ENCODE results near the gene XRCC3.

Gene XRCC3

DNA sequence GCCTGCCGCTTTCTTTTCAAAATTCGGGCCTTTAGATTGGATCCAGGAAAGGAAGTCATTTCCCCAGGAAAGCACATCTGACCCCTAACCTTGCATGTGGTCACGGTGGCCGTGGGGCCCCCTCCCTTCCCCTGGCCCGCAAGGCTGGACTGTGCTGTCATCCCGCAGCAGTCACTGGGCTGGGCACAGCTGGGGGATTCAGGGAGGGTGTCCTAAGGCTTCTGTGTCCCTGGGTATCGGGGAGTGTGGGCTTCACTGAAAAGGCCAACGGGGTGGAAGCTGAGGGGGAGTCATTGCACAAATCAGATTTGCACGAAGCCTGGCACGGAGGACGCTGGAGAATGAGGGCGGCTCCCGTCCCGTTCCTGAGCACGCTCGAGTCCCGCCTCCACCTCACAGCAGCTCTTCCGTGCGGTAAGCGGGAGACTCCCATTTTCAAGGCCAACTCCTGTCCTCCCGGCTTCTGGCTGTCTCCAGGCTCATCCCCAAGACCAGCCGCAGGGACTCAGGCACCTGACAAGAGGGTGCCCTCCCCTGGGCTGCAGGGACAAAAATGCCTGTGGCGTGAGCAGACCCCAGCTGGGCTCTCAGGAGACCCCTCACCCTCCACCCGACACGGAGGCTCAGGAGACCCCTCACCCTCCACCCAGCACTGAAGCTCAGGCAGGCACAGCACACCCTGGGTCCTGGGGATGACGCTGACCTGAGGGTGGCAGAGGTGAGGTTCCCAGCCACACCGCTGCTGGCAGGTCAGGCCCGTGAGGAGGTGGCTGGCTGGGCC lies 9.6 kb downstream of the XRCC3 start:
- DNase-seq = no peak

DNA sequence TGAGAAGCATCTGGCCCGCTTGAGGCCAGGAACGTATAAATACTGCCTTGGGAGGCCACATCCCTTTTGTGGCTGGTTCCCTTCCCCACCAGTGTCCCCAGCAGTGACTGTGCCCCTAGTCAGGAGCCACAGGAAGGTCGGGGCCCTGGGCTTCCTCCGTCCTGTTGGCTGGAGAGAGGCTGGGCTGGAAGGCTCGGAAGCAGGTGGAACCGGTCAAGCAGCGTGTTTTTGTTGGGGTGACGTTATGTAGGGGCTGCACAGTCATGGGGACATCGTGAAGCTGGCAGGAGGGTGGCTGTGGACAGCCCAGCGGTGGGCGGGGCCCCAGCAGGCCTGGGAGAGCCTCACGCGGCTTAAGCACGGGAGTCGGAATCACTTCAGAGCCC lies 10.1 kb downstream of the XRCC3 start:
- DNase-seq = no peak

DNA sequence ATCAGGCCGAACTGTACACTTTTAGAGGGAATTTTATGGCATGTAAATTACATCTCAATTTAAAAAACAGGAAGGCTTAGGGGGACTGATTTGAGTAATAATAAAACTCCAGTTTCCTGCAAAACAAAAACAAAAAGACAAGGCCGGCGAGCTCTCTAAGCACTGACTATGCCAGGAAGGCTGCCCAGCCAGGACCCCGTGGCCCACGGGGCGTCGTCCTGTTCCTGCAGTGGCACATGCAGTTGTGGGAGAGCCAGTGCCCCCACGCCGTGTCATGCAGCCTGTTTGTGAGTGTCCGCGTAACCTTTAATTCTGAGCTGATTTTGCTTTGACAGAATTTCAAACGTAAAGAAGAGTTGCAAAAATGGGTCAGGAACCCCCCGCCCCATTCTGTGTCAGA lies 10.5 kb downstream of the XRCC3 start:
- DNase-seq = no peak

DNA sequence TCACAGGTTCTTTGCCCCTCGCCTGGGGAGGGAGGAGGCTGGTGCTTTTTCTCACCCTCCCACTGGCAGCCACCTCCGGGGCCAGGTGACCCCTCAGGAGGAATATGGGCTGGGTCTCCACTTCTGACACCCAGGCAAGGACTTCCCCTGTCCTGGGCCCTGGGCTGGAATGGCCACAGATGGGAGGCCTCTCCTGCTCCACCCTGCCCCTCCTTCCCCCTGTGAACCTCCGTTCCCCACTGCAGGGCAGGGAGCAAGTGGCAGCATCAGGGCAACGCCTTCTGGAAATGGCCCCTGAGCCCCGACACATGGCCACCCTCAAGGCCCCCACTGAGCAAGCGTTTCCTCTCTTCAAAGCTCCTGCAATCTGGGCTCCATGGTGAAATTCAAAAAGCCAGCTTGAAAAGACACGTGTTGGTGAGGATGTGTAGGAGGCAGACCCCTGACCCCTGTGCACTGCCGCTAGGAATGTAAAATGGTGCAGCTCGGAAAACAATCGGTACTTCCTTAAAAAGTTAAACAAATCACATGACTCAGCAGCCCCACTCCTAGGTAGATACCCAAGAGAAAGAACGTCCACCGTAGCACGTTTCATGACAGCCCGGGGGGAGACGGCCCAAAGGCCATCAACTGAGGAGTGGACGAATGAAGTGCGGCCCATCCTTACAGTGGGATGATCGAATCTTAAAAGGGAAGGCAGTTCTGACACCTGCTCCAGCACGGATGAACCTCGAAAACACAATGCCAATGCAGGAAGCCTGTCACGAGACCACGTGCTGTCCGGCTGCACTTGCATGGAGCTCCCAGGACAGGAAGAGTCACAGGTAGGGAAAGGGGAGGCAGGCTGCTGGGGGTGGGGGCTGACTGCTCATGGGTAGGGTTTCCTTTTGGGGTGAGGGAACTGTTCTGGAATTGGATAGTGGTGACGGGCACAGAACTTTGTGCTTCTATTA lies 11.5 kb downstream of the XRCC3 start:
- no peak for DNase-seq

DNA sequence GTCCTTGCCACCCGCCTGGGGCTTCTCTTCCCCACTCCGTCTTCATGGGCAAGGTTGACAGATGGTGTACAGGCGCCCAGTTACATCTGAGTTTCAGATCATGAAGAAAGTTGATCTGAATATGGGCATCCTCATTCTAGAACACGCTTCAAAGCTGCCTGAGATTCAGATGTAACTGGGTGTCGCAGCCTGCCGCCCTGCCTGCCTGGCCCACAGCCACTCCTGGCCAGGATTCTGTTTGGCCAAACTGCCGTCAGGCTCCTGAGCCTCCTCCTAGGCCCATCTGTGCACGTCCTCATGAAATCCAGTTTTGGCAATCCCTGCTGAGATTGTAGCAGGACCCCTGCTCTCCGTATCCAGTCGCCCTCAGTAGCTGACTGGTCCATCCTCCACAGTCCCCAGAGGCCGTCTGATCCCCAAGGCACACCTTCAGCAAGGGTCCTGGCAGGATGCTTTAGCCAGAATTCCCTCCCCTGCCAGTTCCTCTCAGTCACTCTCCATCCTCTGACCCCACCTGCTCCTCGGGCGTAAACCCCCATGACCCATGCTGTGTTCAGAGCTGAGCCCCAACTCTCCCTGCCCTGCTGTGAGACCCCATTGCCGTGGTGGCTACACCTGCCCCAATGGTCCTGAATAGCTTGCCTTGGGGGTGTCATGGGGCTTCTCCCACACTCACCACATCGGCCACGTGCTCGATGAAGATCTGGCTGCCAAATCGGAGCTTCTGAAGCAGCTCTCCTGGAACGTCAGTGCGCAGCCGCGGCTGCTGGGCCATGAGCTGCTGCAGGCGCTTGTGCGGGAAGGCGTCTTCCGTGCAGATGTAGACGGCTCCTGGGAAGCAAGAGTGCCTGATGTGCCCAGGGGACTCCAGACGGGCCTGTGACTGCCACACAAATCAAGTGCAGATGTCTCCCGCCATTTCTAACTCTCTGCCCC lies 12.5 kb downstream of the XRCC3 start:
- DNase-seq = no peak

DNA sequence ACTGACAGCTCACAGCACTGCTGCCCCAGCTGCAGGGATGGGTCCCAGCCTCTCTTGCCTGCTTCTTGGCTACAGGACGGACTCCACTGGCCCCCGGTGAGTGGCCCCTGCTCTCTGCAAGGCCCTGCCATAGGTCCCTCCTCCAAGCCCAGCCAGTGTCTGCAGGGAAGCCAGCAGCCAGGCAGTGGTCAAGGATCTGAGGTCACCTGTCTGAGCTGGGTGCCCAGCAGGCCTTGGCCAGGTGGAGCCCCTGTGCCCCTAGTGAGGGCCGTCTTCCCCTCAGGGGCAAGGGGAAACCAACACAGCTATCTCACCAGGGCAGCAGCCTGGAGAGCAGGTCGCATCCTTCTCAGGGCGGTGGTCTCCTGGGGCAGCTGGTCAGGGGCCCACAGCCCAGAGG lies 13.2 kb downstream of the XRCC3 start:
- no peak for DNase-seq

DNA sequence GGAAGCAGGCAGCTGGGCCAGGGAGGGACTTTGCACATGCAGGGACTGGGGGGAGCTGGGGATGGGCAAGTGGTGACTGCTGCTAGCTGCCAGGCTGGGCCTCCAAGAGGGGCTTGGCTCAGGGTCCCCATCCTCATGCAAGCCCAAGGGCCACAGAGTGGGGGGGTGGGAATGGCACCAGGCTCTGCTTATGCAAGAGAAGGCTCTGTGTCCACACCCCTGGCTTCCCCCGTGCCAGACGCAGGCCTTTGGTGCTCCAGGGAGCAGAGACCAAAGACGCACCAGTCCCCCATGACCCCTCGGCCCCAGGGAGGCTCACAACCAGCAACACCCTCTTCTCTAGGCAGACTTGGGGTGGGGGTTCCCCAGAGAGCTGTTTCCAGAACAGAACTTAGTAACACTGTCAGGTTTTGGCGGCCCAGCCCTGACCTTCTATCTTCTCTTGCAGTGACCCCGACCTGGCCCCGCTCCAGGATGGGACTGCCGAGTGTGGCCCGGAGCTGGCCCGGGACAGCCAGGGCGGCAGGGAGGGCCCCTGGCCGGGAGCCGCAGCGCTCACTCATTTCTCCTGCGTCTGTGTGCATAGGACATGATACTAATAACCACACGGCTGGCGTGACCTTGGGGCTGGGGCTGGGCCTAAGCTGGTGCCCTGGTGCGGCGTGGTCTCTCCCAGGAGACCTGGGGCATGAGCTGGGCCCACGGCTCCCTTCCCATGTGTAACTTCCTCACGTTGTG lies 14.3 kb downstream of the XRCC3 start:
- no peak for DNase-seq

DNA sequence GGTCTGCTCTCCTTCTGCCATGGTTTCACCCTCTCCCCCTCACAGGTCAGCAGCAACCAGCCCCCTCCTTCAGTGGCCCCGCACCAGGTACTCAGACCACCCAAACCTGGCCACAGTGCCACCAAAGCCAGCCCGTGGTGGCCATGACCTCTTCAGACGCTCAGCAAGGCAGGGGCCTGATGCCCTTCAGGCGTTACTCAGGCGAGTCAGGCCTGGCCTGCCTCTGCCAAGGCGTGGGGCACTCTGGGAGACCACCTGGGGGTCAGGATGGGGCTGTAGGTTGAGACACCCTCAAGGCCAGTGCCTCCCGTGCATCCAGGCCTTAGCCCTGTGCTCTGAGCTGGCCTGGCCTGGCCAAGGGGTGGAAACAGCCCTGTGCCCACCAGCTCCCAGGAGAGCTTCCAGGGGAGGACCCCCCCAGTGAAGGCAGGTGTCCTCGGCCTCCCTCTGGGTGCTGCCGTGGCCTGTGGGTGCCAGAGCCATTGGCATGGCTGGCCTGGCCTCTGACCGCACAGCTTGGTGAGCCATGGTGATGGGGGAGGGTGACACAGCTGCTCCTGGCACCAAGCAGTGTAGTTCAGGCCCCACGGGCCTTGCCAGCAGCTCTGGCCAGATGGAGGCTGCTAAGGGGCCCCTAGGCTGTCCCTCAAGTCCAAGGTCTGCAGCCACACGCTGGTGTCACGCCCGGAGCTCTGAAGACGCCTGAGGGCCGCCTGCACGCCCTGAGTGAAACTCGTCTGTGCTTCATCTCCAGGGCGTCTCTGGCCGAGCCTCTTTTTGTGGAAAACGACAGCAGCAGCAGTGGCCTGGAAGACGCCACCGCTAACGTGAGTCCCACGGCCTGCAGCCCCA lies 15.1 kb downstream of the XRCC3 start:
- no peak for DNase-seq

DNA sequence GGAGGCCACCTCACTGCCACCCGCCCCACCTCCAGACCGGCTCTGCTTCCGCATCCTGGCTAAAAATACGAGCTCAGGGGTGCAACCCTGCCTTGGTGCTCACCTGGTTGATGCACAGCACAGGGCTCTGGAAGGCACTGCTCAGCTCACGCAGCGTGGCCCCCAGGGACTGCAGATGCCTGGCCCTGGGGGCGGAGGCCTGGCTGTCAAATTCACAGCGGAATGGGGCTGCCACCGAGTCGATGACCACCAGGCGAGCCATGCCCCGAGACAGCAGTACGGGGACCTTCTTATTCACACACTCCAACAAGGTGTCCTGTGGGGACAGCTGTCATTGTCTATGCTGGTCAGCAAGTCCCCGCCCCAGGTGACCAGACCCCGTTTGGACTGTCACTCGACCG lies 16.0 kb downstream of the XRCC3 start:
- DNase-seq = no peak

DNA sequence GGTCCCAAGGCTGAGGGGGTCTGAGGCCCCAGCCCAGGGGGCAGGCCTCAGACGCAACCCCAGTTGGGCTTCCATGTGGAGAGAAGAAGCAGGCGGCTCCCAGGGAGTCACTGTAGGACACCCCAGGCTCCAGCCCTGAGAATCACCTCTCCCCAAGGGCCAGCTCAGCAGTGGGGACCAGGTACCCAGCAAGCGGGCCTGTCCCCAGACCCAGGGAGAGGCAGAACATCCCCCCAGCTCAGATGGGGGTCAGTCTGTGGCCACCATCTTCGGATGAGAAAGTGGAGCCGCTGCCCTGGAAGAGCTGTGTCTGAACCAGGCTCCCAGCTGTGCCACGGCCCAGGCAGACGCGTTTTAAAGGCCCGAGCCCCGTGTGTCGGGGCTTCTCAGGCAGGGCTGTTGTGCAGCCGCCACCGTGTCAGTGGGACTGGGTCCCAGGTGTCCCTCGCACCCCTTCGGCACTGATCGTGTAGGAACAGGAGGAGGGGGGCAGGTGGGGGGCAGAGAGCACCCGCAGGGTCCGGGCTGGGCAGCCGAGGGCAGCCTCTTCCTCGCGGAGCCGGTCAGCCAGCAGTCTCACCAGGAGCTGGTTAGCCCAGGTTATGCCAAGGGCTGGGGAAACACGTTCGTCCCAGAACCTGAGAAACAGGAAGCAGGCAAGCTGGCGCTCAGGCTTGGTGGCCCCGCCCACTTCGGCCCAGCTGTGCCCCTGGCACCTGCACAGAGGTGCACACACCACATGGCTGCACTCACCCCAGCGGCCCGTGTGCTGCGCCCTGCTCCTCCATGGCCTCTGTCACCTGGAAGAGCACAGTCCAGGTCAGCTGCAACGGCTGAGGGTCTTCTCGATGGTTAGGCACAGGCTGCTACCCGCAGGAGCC lies 16.6 kb downstream of the XRCC3 start:
- DNase-seq = peak in 1 of 3 experiments; percentile 39

DNA sequence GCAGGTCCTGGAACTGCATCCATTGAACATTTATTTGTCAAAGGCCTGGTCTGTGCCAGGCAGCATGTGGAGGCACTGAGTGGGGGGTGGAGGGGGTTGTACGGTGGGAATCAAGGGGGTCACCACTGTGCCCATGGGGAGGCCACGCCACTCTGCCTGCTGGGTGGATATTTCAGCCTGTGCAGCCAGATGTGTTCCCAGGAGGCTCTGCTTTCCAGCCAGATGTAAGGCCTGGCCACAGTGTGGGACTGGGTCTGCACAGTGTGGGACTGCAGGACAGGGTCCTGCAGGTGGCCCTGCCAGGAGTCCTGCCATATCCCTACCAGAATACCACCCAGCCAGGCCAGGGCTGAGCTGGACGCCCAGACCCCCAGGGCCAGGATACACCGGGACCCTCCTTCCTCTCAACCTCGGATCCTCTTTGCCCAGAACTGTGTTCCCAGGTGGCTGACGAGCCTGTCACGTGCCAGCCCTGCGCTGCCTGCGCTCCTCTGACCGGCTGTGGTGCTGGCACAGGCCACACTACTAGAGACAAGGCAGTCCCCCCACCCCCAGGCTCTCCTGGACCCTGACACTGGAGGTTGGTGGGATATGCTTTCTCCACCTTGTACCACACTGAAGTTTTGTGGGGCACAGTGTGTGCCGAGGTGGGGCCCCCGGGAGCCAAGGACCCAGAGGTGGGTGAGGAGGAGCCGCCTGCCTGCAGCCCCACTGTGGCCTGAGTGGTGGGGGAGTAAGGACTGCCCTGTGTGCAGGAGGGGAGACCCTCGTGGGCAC lies 17.5 kb downstream of the XRCC3 start:
- DNase-seq = no peak

DNA sequence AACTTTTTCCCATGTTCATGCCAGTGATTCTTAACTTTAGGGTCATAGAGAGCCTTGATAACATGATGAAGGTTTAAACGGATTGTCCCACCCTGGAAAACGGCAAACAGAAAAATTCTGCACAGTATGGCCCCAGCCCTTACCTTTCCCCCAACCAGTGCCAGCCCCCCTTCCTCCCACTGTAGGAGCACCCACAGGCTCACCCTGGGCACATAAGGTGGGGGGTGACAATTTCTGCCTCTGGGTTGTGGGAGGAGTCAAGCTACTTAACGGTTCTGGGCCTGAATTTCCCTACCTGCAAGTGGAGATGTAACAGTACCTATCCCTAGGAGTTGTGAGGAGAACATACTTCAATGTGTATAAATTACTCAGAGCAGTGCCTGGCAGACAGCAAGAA lies 18.0 kb downstream of the XRCC3 start:
- no peak for DNase-seq

DNA sequence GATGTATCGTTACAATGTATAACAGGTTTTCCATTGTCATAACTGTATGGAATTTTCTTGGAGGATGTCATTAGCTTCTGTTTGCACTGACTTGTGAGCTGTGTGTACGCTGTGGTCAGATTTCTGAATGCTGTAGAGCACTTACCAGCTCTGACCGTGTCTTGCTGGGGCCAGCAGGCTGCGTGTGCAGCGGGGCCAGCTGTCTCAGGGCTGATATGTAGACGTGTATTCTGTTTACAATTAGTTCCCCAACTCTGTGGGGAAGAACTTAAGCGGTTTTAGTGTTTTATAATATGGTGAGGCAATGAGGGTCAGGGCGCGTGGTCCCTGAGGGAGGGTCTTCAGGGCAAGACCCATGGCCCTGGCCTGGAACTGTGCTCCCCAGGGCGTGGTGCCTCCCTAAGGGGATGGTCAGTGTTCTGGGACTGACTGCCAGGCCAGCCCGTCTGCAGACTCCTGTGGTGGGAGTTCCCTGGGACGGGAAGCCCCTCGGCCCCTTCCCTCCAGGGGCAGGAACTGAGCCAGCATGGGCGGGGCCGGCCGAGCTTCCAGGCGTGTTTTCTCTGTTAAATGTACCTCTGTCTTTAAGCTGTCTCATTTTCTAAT lies 18.7 kb downstream of the XRCC3 start:
- peak in 2 of 3 experiments; percentile 30 to 57 for DNase-seq

DNA sequence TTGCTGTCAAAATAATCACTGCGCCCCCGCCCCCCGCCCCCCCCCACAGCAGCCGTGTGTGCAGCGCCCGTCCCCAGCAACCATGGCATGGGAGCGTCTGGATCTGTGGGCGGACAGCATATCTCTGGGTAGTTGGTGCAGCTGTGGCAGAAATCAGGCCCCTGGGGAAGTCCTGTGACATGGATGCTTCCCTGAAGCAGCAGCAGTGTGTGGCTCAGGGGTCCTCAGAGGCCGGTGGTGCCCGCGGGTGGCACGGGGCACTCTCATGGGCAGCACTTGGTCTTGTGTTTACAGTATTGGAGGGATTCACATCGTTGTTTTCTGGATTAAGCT lies 19.2 kb downstream of the XRCC3 start:
- DNase-seq = peak in 1 of 3 experiments; percentile 57

DNA sequence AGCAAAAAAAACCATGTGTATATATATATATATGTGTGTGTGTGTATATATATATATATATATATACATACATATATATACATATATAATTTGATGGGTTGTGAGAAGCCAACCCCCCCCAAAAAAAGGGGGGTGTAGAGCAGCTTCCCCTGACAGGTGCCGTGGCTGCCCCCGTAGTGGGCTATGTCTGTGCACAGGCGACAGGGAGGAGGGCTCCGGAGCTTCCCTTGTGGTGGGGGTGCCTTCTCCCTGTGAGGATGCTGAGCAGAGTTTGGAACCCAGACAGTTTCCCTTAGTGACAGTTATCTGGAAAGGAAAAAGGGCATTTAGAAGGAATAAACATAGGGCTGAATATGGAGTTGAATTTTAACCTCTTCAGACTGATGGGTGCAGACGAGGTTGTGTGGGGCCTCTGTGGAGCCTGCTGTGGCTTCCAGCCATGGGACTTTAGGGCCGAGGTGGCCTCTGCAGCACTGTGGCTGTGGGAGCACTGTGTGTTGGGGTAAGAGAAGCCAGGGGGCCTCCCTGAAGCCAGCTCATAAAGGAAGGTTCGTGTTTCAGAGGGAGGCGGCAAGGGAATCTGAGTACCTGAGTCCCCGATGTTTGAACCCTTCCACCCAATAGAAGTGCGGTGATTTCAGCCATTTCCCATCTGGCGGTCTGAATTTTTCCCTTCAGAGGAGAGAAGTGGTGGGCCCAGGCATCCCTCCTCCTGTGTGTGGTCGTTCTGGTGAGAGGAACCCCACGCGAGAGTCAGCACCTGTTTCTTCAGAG lies 19.8 kb downstream of the XRCC3 start:
- no peak for DNase-seq

DNA sequence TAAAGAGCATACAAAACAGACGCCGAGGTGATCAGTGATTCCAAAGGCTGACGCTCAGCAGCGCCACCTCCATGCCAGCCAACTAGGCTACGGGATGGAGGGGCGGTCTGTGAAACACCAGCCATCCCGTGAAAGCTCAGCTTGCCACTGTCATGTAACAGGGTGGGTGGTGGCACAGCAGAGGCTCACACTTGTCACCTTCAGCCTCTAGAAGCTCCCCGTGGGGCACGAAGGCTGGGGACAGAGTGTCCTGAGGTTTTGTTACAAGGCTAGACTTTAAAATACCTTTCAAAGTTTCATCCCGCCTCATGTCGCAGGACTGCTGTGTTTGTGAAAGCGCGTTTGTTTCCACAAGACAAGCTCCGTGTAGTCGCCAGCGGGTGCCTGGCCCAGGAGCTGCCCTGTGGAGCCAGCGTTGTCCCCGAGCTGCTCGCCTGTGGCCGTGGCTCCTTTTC lies 20.7 kb downstream of the XRCC3 start:
- DNase-seq = no peak

DNA sequence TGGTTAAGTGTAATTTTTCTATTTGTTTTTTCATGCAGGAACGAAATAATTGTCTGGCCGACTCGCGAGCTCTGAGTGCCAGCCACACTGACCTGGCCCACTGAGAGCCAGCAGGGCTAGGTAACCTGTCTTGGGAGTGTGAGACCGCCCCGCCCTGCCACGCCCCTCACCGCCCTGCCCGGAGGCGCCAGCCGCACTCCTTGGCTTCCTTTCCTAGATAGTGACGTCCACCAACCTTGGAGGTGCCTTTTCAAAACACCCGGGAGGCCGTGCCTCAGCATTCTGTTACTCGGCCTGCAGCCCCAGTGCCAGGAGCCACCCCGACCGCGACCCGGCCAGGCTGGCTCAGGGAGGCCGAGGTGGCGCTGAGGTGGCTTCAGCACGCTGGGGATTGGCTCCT lies 21.7 kb downstream of the XRCC3 start:
- DNase-seq = no peak

DNA sequence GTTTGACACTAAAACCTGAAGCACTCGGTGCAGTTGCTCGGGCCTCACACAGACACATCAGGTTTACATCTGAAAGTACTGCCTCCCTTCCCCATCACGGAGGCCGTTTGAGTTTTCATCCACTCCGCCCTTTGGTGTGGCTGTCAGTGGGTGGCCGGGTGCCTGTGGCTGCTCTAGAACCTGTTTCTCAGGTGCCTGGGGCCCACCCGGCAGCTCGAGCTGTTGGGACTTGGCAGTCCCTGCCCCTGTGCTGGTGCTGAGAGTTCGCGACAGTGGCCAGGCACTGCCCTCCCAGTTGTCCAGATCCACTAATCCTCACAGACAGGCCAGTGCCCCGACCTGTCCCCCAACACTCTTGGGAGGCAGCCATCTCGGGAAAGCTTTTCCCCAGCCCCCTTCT lies 22.4 kb downstream of the XRCC3 start:
- DNase-seq = no peak

All from NCI-H1417 (cell line).